Measurements from ENCODE around the gene TMEM132D. TPM values are rescaled to one million over a fixed set of nuclear protein-coding genes. Genes with fewer than 3 reads are reported as not detected.

Gene TMEM132D
- total RNA-seq, 1 experiment from 2014 or later: not detected

DNA sequence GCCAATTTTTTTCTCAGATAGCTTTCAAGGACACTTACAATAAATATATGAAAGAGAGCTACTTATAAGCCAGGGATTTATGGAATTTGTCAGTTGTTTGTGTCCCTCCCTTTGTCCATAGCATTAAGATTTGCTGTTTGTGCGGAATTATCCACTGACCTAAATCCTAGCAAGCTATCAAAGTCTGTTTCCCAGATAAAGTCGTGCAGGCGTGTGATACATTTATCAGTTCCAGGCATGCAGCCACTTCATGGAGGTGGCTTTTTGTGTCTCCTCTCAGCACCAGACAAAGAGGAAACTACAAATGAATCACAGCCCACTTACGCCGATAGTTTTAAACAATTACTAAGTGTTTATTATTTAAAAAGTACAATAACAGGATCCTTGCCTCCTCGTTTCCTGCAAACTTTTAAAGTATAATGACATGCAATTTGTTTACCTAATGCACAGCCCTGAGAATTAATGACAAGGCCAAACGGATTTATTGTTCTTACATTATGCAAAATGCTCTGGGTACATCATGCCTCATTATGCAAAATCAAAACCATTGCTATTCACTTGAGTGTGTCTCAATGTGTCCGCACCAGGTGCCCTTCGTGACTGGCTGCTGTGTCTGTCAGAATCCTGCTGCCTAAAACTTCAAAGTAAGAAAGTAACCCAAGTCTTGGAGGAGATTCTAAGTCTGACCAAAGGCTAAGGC lies 627.3 kb downstream of the TMEM132D start:
- no peaks in the 10 kb centered on the region for H3K4me1 ChIP-seq (ENCODE audit: insufficient read depth, low read length, poor library complexity, severe bottlenecking)
- TF ChIP-seq EZH2 (IDR thresholded peaks at IDR 0.05; ENCODE audit: borderline replicate concordance, low read depth, low read length, poor library complexity, severe bottlenecking): no peak
- TF ChIP-seq, protein P1, sequence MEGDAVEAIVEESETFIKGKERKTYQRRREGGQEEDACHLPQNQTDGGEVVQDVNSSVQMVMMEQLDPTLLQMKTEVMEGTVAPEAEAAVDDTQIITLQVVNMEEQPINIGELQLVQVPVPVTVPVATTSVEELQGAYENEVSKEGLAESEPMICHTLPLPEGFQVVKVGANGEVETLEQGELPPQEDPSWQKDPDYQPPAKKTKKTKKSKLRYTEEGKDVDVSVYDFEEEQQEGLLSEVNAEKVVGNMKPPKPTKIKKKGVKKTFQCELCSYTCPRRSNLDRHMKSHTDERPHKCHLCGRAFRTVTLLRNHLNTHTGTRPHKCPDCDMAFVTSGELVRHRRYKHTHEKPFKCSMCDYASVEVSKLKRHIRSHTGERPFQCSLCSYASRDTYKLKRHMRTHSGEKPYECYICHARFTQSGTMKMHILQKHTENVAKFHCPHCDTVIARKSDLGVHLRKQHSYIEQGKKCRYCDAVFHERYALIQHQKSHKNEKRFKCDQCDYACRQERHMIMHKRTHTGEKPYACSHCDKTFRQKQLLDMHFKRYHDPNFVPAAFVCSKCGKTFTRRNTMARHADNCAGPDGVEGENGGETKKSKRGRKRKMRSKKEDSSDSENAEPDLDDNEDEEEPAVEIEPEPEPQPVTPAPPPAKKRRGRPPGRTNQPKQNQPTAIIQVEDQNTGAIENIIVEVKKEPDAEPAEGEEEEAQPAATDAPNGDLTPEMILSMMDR (conservative IDR thresholded peaks at IDR 0.05; ENCODE audit: low read depth, low read length): no peak
- no peak overlapping the region for H3K27ac ChIP-seq (ENCODE audit: low read depth, low read length, poor library complexity, severe bottlenecking)
- intact Hi-C loops (cut with micrococcal nuclease; ENCODE audit: unreplicated experiment): no loop called here
- ChIA-PET POLR2A (ENCODE audit: low non-redundant PET) (no interaction called here), CTCF (no interaction called here)
- BruUV-seq (replicated peaks): no TSS peak
- no peaks in the 10 kb centered on the region for H3K27me3 ChIP-seq (replicated peaks; ENCODE audit: insufficient read depth, low read depth, low read length, poor library complexity)
- no peak for DNase-seq (ENCODE audit: low spot score)
- no peaks in the 10 kb centered on the region for H3K36me3 ChIP-seq (ENCODE audit: insufficient read depth, low read length, poor library complexity, severe bottlenecking)
- no peak overlapping the region for H3K4me3 ChIP-seq (ENCODE audit: low read depth, low read length, poor library complexity, severe bottlenecking)
- peaks cover 35% of the 10 kb centered on the region for H3K9me3 ChIP-seq (ENCODE audit: low read depth, low read length, poor library complexity, severe bottlenecking)

DNA sequence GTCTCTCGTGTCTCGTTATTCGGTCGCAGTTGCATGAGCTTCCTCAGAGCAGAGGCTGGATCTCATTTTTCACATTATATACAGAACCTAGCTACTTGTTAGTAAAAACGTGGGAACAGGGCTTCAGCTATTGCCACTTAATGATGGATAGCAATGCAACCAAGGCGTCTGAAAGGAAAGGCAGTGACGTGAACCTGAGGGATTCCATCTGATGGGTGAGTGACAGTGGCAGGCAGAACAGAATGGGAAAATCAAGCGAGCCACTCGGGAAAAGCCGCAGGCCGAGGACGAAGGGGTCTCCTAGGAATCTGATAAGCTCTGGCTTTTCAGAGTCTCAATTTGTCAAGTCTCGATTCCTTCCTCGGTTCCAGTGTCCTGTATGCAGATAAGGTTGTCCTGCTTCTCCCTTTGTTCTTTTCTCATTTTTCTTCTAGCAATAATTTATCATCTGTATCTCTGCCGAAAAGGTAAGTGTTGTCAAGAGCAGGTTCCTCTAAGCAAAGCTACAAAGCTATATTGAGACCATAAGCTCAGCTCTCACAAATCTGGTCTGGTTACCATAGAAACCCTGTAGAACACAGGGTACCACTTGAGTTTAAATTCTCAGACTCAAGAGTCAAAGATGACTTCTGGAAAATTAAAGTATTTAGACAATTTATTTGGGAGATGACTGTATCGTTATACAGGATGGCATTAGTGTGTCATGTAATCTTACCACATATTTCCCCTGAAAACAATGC lies 633.9 kb downstream of the TMEM132D start:
- Histone ChIP-seq H3K9me3 (ENCODE audit: low read depth, low read length, poor library complexity, severe bottlenecking) (peaks cover 10% of the 10 kb centered on the region), H3K4me3 (ENCODE audit: low read depth, low read length, poor library complexity, severe bottlenecking) (no peak overlapping the region), H3K27ac (ENCODE audit: low read depth, low read length, poor library complexity, severe bottlenecking) (no peak overlapping the region), H3K36me3 (ENCODE audit: insufficient read depth, low read length, poor library complexity, severe bottlenecking) (no peaks in the 10 kb centered on the region), H3K27me3 (replicated peaks; ENCODE audit: insufficient read depth, low read depth, low read length, poor library complexity) (no peaks in the 10 kb centered on the region), H3K4me1 (ENCODE audit: insufficient read depth, low read length, poor library complexity, severe bottlenecking) (no peaks in the 10 kb centered on the region)
- intact Hi-C loops (cut with micrococcal nuclease; ENCODE audit: unreplicated experiment): no loop called here
- no peak for DNase-seq (ENCODE audit: low spot score)
- CTCF ChIA-PET: no interaction called here
- no peak for TF ChIP-seq EZH2 (IDR thresholded peaks at IDR 0.05; ENCODE audit: borderline replicate concordance, low read depth, low read length, poor library complexity, severe bottlenecking)
- TF ChIP-seq, protein P1 (conservative IDR thresholded peaks at IDR 0.05; ENCODE audit: low read depth, low read length): no peak
- BruUV-seq (replicated peaks): no TSS peak
- POLR2A ChIA-PET (ENCODE audit: low non-redundant PET): interaction anchor here (0.5 kb wide), 1 partner anchor 1124 kb away, joined by 3 read pairs; no protein-coding TSS in a partner anchor

DNA sequence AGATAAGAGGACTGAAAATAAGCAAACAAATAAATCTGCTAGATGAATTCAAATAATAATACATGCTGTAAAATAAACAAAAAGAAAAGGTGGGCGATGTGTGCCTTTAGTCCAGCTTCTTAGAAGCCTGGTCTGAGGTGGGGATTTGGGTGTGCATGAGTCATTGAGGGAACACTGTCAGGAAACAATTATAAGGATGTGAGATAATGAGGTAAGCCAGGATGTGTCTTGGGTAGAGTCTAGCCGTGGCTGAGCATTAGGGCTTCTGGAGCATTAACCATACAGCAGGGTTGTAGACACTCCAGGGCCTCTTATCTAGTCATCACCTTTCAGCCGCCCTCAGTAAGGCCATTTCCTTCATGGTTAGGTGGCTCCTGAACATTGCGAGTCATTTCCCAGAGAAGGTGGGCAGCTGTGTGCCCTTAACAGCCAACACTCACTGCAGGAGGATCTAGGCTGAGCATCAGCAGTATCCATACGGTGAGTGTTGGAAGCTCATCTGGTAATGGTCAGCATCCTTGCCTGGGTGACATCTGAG lies 645.0 kb downstream of the TMEM132D start:
- TF ChIP-seq, protein P1 (conservative IDR thresholded peaks at IDR 0.05; ENCODE audit: low read depth, low read length): no peak
- TF ChIP-seq EZH2 (IDR thresholded peaks at IDR 0.05; ENCODE audit: borderline replicate concordance, low read depth, low read length, poor library complexity, severe bottlenecking): no peak
- no TSS peak for BruUV-seq (replicated peaks)
- DNase-seq (ENCODE audit: low spot score): no peak
- H3K4me1 ChIP-seq (ENCODE audit: insufficient read depth, low read length, poor library complexity, severe bottlenecking): no peaks in the 10 kb centered on the region
- no peaks in the 10 kb centered on the region for H3K27me3 ChIP-seq (replicated peaks; ENCODE audit: insufficient read depth, low read depth, low read length, poor library complexity)
- H3K4me3 ChIP-seq (ENCODE audit: low read depth, low read length, poor library complexity, severe bottlenecking): no peak overlapping the region
- H3K27ac ChIP-seq (ENCODE audit: low read depth, low read length, poor library complexity, severe bottlenecking): no peak overlapping the region
- no peaks in the 10 kb centered on the region for H3K36me3 ChIP-seq (ENCODE audit: insufficient read depth, low read length, poor library complexity, severe bottlenecking)
- intact Hi-C loops (cut with micrococcal nuclease; ENCODE audit: unreplicated experiment): no loop called here
- ChIA-PET CTCF (no interaction called here), POLR2A (ENCODE audit: low non-redundant PET) (no interaction called here)
- H3K9me3 ChIP-seq (ENCODE audit: low read depth, low read length, poor library complexity, severe bottlenecking): peaks cover 51% of the 10 kb centered on the region
